A549 (cell line): ENCODE results near the gene MIEF1.

Source experiments
- FOSL2 ChIP-seq, 2 experiments: fragments of 450-650 bp in 1 of 2; fragments of >200 bp in 1 of 2; sonication (Bioruptor Twin) in 1 of 2; formaldehyde crosslinking; IDR thresholded peaks; 2 replicates each; pipeline versions ENCODE4 v1.5.0 to v1.6.1; 2016 to 2020; ENCODE audit warnings: mild to moderate bottlenecking in 1 of 2, moderate library complexity in 1 of 2
- KDM5A ChIP-seq: fragments of 200-600 bp; sonication (generic); IDR thresholded peaks from 2 replicates; pipeline ENCODE4 v1.6.1; 2016; ENCODE audit warnings: antibody characterized with exemption, mild to moderate bottlenecking
- SMC3 ChIP-seq: fragments of >200 bp; sonication (Bioruptor Twin); formaldehyde crosslinking; IDR thresholded peaks from 3 replicates; pipeline ENCODE4 v1.6.1; 2018; ENCODE audit warnings: inconsistent platforms
- TF ChIP-seq, protein P1 (sequence below): fragments of 450-650 bp; IDR thresholded peaks from 2 replicates; pipeline ENCODE4 v1.6.1; 2014; ENCODE audit warnings: antibody characterized with exemption
- TF ChIP-seq, protein P2 (sequence below): fragments of >200 bp; sonication (Bioruptor Twin); formaldehyde crosslinking; IDR thresholded peaks from 3 replicates; pipeline ENCODE4 v1.5.1; 2016

DNA sequence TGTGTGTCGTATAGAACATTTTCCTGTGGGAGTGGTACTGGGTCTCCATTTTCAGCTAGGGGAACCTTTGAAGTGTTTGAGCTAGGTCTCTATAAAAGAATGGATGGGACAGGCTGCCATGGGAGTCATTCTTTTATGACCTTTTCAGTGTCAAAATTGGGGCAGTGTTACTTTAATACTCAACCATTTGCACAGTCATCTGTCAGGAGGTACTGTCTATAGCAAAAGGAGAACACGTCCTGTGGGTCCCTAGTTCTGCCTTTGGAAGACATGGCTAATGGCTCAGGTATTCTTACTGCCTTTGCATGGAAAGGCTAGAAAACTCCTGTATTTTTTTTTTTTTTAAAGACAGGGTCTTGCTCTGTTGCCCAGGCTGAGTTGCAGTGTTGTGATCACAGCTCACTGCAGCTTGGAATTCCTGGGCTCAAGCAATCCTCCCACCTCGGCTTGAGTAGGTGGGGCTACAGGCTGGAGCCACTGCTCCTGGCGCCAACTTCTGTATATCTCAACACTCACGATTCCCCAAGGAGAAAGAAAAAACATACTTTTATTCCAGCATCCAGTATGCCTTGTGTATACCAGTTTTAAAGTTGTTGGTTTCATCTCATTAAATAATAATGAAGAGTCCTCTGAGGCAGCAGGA lies 16.2 kb downstream of the MIEF1 start:
- TF ChIP-seq, protein P1, sequence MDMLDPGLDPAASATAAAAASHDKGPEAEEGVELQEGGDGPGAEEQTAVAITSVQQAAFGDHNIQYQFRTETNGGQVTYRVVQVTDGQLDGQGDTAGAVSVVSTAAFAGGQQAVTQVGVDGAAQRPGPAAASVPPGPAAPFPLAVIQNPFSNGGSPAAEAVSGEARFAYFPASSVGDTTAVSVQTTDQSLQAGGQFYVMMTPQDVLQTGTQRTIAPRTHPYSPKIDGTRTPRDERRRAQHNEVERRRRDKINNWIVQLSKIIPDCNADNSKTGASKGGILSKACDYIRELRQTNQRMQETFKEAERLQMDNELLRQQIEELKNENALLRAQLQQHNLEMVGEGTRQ, result no peak
- TF ChIP-seq KDM5A (no peak), SMC3 (no peak), FOSL2 (IDR thresholded peaks at IDR 0.05) (no peak), FOSL2 (CRISPR knock-in tag; IDR thresholded peaks at IDR 0.05) (no peak)
- TF ChIP-seq, protein P2, sequence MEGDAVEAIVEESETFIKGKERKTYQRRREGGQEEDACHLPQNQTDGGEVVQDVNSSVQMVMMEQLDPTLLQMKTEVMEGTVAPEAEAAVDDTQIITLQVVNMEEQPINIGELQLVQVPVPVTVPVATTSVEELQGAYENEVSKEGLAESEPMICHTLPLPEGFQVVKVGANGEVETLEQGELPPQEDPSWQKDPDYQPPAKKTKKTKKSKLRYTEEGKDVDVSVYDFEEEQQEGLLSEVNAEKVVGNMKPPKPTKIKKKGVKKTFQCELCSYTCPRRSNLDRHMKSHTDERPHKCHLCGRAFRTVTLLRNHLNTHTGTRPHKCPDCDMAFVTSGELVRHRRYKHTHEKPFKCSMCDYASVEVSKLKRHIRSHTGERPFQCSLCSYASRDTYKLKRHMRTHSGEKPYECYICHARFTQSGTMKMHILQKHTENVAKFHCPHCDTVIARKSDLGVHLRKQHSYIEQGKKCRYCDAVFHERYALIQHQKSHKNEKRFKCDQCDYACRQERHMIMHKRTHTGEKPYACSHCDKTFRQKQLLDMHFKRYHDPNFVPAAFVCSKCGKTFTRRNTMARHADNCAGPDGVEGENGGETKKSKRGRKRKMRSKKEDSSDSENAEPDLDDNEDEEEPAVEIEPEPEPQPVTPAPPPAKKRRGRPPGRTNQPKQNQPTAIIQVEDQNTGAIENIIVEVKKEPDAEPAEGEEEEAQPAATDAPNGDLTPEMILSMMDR, result no peak
